K562 (cell line): ENCODE data around the gene SRCIN1. TPM values are rescaled to one million over a fixed set of nuclear protein-coding genes. Genes with fewer than 3 reads are reported as not detected.

ENCODE experiments used
- E2F8 ChIP-seq: fragments of 450-650 bp; IDR thresholded peaks from 2 replicates; pipeline ENCODE4 v1.7.1; 2018; ENCODE audit warnings: mild to moderate bottlenecking, low read depth; ENCODE audit not compliant: partially characterized antibody
- ELK1 ChIP-seq: sonication (generic); formaldehyde crosslinking; IDR thresholded peaks from 2 replicates; pipeline ENCODE4 v1.8.1; 2022; ENCODE audit warnings: missing genetic modification reagents
- HCFC1 ChIP-seq: IDR thresholded peaks from 2 replicates; pipeline ENCODE4 v1.6.1; 2012; ENCODE audit warnings: low read depth, low read length, improper control_type of control experiment
- HDAC6 ChIP-seq: IDR thresholded peaks from 2 replicates; pipeline ENCODE4 v1.6.1; 2012; ENCODE audit warnings: low read depth, mild to moderate bottlenecking, control low read depth, inconsistent platforms, low read length, moderate library complexity
- HLTF ChIP-seq: fragments of 450-650 bp; IDR thresholded peaks from 2 replicates; pipeline ENCODE4 v1.6.1; 2016
- MNT ChIP-seq, 2 experiments: fragments of 450-650 bp; conservative IDR thresholded peaks; 2 replicates each; pipeline ENCODE4 v1.6.1; 2017; ENCODE audit warnings: mild to moderate bottlenecking in 2 of 2, moderate library complexity in 2 of 2
- NCOA2 ChIP-seq, 2 experiments: fragments of 450-650 bp; IDR thresholded peaks; 2 replicates each; pipeline ENCODE4 v1.6.1; 2018; ENCODE audit warnings: mild to moderate bottlenecking in 2 of 2, moderate library complexity in 1 of 2; ENCODE audit not compliant: partially characterized antibody in 2 of 2
- NRF1 ChIP-seq, 2 experiments: fragments of 450-650 bp; IDR thresholded peaks in 1 of 2; conservative IDR thresholded peaks in 1 of 2; 2 replicates each; pipeline ENCODE4 v1.6.1; 2014; ENCODE audit warnings: mild to moderate bottlenecking in 2 of 2
- POLR2B ChIP-seq: fragments of 450-650 bp; IDR thresholded peaks from 2 replicates; pipeline ENCODE4 v1.6.1; 2018; ENCODE audit warnings: low read depth; ENCODE audit not compliant: partially characterized antibody
- RBM22 ChIP-seq: fragments of 200-400 bp; formaldehyde crosslinking; IDR thresholded peaks from 2 replicates; pipeline ENCODE4 v1.6.1; 2018; ENCODE audit warnings: low read length, low read depth; ENCODE audit not compliant: poor library complexity, severe bottlenecking
- SETDB1 ChIP-seq: IDR thresholded peaks from one replicate; pipeline ENCODE4 v1.6.1; 2012; ENCODE audit warnings: low read length, control low read depth, inconsistent platforms
- SOX6 ChIP-seq: fragments of 450-650 bp; IDR thresholded peaks from 2 replicates; pipeline ENCODE4 v1.6.1; 2014; ENCODE audit warnings: mild to moderate bottlenecking
- SP2 ChIP-seq: IDR thresholded peaks from 2 replicates; pipeline ENCODE4 v1.6.1; 2011; ENCODE audit warnings: mild to moderate bottlenecking, low read depth, low read length, moderate library complexity; ENCODE audit not compliant: poor library complexity, severe bottlenecking; ENCODE audit errors: extremely low read depth
- STAT5B ChIP-seq: fragments of 250-450 bp; sonication (Bioruptor Pico); IDR thresholded peaks from 2 replicates; pipeline ENCODE4 v1.8.0; 2021; ENCODE audit warnings: mild to moderate bottlenecking, inconsistent platforms
- ZFP1 ChIP-seq: fragments of 450-650 bp; formaldehyde crosslinking; IDR thresholded peaks from 2 replicates; pipeline ENCODE4 v1.4.0; 2020; ENCODE audit warnings: mild to moderate bottlenecking, mixed read lengths
- ZNF561 ChIP-seq: fragments of 450-650 bp; formaldehyde crosslinking; conservative IDR thresholded peaks from 2 replicates; pipeline ENCODE4 v1.4.0; 2020; ENCODE audit warnings: mild to moderate bottlenecking, moderate library complexity
- ZNF592 ChIP-seq: fragments of 450-650 bp; IDR thresholded peaks from 2 replicates; pipeline ENCODE4 v1.6.1; 2017; ENCODE audit warnings: antibody characterized with exemption, mild to moderate bottlenecking
- polyA plus RNA-seq, 8 experiments: library from polyadenylated mRNA; depleted of rRNA in 4 of 8; stranded (reverse) in 5 of 8; unstranded in 3 of 8; fragments of >200 nt; fragmentation: Nextera tagmentation in 2 of 8; fragmentation: Illumina TruSeq in 1 of 8; extraction: Ambion mirVana in 2 of 8; extraction: Trizol in 1 of 8; gene quantifications; 2 replicates each; pipeline versions ENCODE4 v1.2.1 to v1.2.3, GENCODE V29; 2011 to 2014; ENCODE audit warnings: inconsistent platforms in 1 of 8, missing spikeins in 1 of 8
- total RNA-seq, 7 experiments: library from RNA; depleted of rRNA in 6 of 7; stranded (reverse); fragments of >200 nt in 6 of 7; fragmentation: Illumina TruSeq in 2 of 7; extraction: Trizol in 2 of 7; gene quantifications; 2 replicates each; pipeline versions ENCODE4 v1.2.1 to v1.2.3, GENCODE V29; 2011 to 2021; ENCODE audit warnings: low replicate concordance in 1 of 7

Gene SRCIN1
- total and polyA plus RNA-seq, 9 of the 15 experiments (the other 6 are each of a cell fraction or from before 2014, with no cell fraction given): 0.09 to 0.33 (median 0.13) TPM; not detected in 6

- no peak for TF ChIP-seq E2F8
- TF ChIP-seq ELK1: no peak
- TF ChIP-seq ZNF561 (CRISPR knock-in tag): no peak
- no peak for TF ChIP-seq NCOA2 (IDR thresholded peaks at IDR 0.05; ENCODE audit: partially characterized antibody in 2 of 2)
- peak; percentile 97 for TF ChIP-seq NRF1 (conservative IDR thresholded peaks at IDR 0.05 in 1 of 2, IDR thresholded peaks at IDR 0.05 in 1 of 2)
- no peak for TF ChIP-seq MNT (conservative IDR thresholded peaks at IDR 0.05)
- no peak for TF ChIP-seq SP2
- no peak for TF ChIP-seq SETDB1
- no peak for TF ChIP-seq ZFP1
- no peak for TF ChIP-seq SOX6
- TF ChIP-seq POLR2B: no peak
- TF ChIP-seq HCFC1: no peak
- TF ChIP-seq HLTF: no peak
- no peak for TF ChIP-seq STAT5B (CRISPR knock-in tag)
- no peak for TF ChIP-seq ZNF592
- TF ChIP-seq RBM22: no peak
- TF ChIP-seq HDAC6: no peak
Observed at GRCh38 chr17:38557836-38558727, 47.7 kb downstream of the SRCIN1 start (continued).
